ENCODE results near the gene GMFB. TPM values are rescaled to one million over a fixed set of nuclear protein-coding genes. Genes with fewer than 3 reads are reported as not detected.

Gene GMFB
- total RNA-seq, 1 experiment from 2014 or later, result 79.2 TPM

GRCh38 chr14:54451961-54452360 lies 36.8 kb downstream of the GMFB start:
- Histone ChIP-seq H2BK15ac (ENCODE audit: low read depth, low read length) (no peak overlapping the region), H3K27ac (ENCODE audit: insufficient read length, low read depth, low read length) (no peak overlapping the region), H2AFZ (ENCODE audit: low read length) (no peak overlapping the region), H4K91ac (ENCODE audit: insufficient read length, low read depth, low read length) (no peak overlapping the region), H3K56ac (ENCODE audit: insufficient read length, low read depth, low read length) (no peak overlapping the region), H3K79me1 (ENCODE audit: insufficient read depth, low read depth, low read length, poor library complexity, severe bottlenecking) (no peaks in the 10 kb centered on the region), H3K9ac (ENCODE audit: extremely low read depth, insufficient read length, low read length) (no peak overlapping the region), H3K14ac (ENCODE audit: insufficient read depth, low read length) (no peak overlapping the region), H3K9me3 (ENCODE audit: control insufficient read depth, low read depth, low read length) (no peaks in the 10 kb centered on the region), H3T11ph (ENCODE audit: low read length) (no peak overlapping the region), H3K4me1 (ENCODE audit: insufficient read depth, low read length) (no peaks in the 10 kb centered on the region), H3K18ac (ENCODE audit: insufficient read length, low read depth, low read length) (no peak overlapping the region), H4K5ac (ENCODE audit: insufficient read length, low read depth, low read length) (no peak overlapping the region), H4K8ac (replicated peaks; ENCODE audit: insufficient read length, low read depth, low read length) (no peak overlapping the region), H3K4me2 (ENCODE audit: insufficient read depth, insufficient read length, low read length) (no peak overlapping the region), H3K23me2 (ENCODE audit: insufficient read length, low read depth, low read length, poor library complexity, severe bottlenecking) (no peaks in the 10 kb centered on the region), H2AK5ac (ENCODE audit: insufficient read length, low read length) (no peak overlapping the region), H2BK5ac (ENCODE audit: insufficient read length, low read length) (no peak overlapping the region), H3K27me3 (ENCODE audit: insufficient read depth, low read length) (no peaks in the 10 kb centered on the region), H3K79me2 (ENCODE audit: insufficient read depth, low read length) (no peaks in the 10 kb centered on the region), H2BK120ac (ENCODE audit: low read depth, low read length, poor library complexity, severe bottlenecking) (no peak overlapping the region), H2BK20ac (ENCODE audit: low read depth, low read length, poor library complexity, severe bottlenecking) (no peak overlapping the region), H3K4ac (ENCODE audit: low read depth, low read length) (no peak overlapping the region), H4K20me1 (ENCODE audit: control insufficient read depth, insufficient read depth, insufficient read length) (no peaks in the 10 kb centered on the region), H2BK12ac (ENCODE audit: insufficient read length, low read depth, low read length) (no peak overlapping the region), H3K23ac (ENCODE audit: insufficient read length, low read depth, low read length) (no peak overlapping the region)
- no peaks in the 10 kb centered on the region for H3K36me3 Mint-ChIP-seq (ENCODE audit: insufficient read depth in 1 of 3, low read depth in 3 of 3)
- WGBS (ENCODE audit: extremely low coverage, insufficient read length, low lambda C conversion rate), result no CpG with 5 or more reads among the region's 3 CpGs
- DNase-seq, result no peak
- no peak for TF ChIP-seq CTCF (conservative IDR thresholded peaks at IDR 0.05)
- H3K4me1 Mint-ChIP-seq, result peaks cover 3 to 7% of the 10 kb centered on the region in 2 experiments
- no peak overlapping the region for H3K27ac Mint-ChIP-seq
- no peak overlapping the region for H3K4me3 Mint-ChIP-seq
- no peaks in the 10 kb centered on the region for H3K9me3 Mint-ChIP-seq
- no peaks in the 10 kb centered on the region for H3K27me3 Mint-ChIP-seq (ENCODE audit: low read depth)
